ENCODE measurements around the gene SASH1.

SASH1 gene

GRCh38 chr6:148502773-148503135 lies 160.1 kb downstream of the SASH1 start:
- DNase-seq: no peak

GRCh38 chr6:148503703-148504102 lies 161.1 kb downstream of the SASH1 start:
- no peak for DNase-seq

- DNase-seq: no peak
These were observed 165.1 kb downstream of the SASH1 start for GRCh38 chr6:148507774-148508173.

GRCh38 chr6:148508401-148509041 lies 165.9 kb downstream of the SASH1 start:
- DNase-seq: no peak

- no peak for DNase-seq
These were observed 166.6 kb downstream of the SASH1 start for GRCh38 chr6:148509119-148509799.

GRCh38 chr6:148509800-148510581 lies 167.4 kb downstream of the SASH1 start:
- peak in 1 of 2 experiments; percentile 22 for DNase-seq

GRCh38 chr6:148513145-148514071 lies 170.8 kb downstream of the SASH1 start:
- DNase-seq: no peak

GRCh38 chr6:148514091-148514845 lies 171.6 kb downstream of the SASH1 start:
- no peak for DNase-seq

GRCh38 chr6:148516217-148516616 lies 173.6 kb downstream of the SASH1 start:
- DNase-seq: no peak

GRCh38 chr6:148516617-148517016 lies 174.0 kb downstream of the SASH1 start:
- no peak for DNase-seq

GRCh38 chr6:148517470-148517869 lies 174.8 kb downstream of the SASH1 start:
- no peak for DNase-seq

- DNase-seq: no peak
These were observed 176.0 kb downstream of the SASH1 start for GRCh38 chr6:148518511-148519156.

GRCh38 chr6:148520109-148520841 lies 177.6 kb downstream of the SASH1 start:
- DNase-seq: no peak

- no peak for DNase-seq
These were observed 178.5 kb downstream of the SASH1 start for GRCh38 chr6:148521158-148521557.

- DNase-seq: no peak
These were observed 178.9 kb downstream of the SASH1 start for GRCh38 chr6:148521586-148521985.

- DNase-seq: no peak
These were observed 180.4 kb downstream of the SASH1 start for GRCh38 chr6:148523048-148523447.

GRCh38 chr6:148523551-148523950 lies 180.9 kb downstream of the SASH1 start:
- DNase-seq: no peak

- no peak for DNase-seq
These were observed 181.8 kb downstream of the SASH1 start for GRCh38 chr6:148524471-148524882.

- DNase-seq: no peak
These were observed 182.3 kb downstream of the SASH1 start for GRCh38 chr6:148524976-148525375.

GRCh38 chr6:148525453-148525852 lies 182.8 kb downstream of the SASH1 start:
- no peak for DNase-seq

GRCh38 chr6:148526145-148526544 lies 183.5 kb downstream of the SASH1 start:
- DNase-seq: no peak
